ENCODE results near the gene STAM. TPM values are rescaled to one million over a fixed set of nuclear protein-coding genes. Genes with fewer than 3 reads are reported as not detected.

STAM gene
- total RNA-seq, 1 experiment from 2014 or later, result 29.3 TPM

DNA sequence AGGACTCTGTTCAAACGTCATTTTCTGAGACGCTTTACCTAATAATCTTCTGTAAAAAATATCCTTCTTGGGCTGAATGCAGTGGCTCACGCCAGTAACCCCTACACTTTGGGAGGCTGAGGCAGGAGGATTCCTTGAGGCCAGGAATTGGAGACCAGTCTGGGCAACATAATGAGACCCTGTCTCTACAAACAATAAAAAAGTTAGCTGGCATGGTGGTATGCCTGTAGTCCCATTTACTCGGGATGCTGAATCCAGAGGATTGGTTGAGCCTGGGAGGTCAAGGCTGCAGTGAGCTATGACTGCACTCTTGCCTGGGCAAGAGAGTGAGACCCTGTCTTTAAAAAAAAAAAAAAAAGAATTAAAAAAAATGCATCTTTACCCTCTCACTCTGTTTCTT, 5.1 kb downstream of the STAM start:
- Histone ChIP-seq H2BK120ac (ENCODE audit: low read depth, low read length, poor library complexity, severe bottlenecking) (no peak overlapping the region), H2AK5ac (ENCODE audit: insufficient read length, low read length) (no peak overlapping the region), H3K23me2 (ENCODE audit: insufficient read length, low read depth, low read length, poor library complexity, severe bottlenecking) (peaks cover 7% of the 10 kb centered on the region), H3K27me3 (ENCODE audit: insufficient read depth, low read length) (no peaks in the 10 kb centered on the region), H4K8ac (replicated peaks; ENCODE audit: insufficient read length, low read depth, low read length) (no peak overlapping the region), H3K4me1 (ENCODE audit: insufficient read depth, low read length) (peaks cover 3% of the 10 kb centered on the region; the same call in 1 of the 2 replicates), H3T11ph (ENCODE audit: low read length) (no peak overlapping the region), H3K79me1 (ENCODE audit: insufficient read depth, low read depth, low read length, poor library complexity, severe bottlenecking) (peaks cover 11% of the 10 kb centered on the region), H4K5ac (ENCODE audit: insufficient read length, low read depth, low read length) (no peak overlapping the region), H3K56ac (ENCODE audit: insufficient read length, low read depth, low read length) (no peak overlapping the region), H3K23ac (ENCODE audit: insufficient read length, low read depth, low read length) (no peak overlapping the region), H2BK20ac (ENCODE audit: low read depth, low read length, poor library complexity, severe bottlenecking) (no peak overlapping the region), H3K18ac (ENCODE audit: insufficient read length, low read depth, low read length) (no peak overlapping the region), H3K9me3 (ENCODE audit: control insufficient read depth, low read depth, low read length) (peaks cover 13% of the 10 kb centered on the region), H2BK15ac (ENCODE audit: low read depth, low read length) (no peak overlapping the region), H3K27ac (ENCODE audit: insufficient read length, low read depth, low read length) (no peak overlapping the region), H3K79me2 (ENCODE audit: insufficient read depth, low read length) (peaks cover 43% of the 10 kb centered on the region), H2BK12ac (ENCODE audit: insufficient read length, low read depth, low read length) (no peak overlapping the region), H3K9ac (ENCODE audit: extremely low read depth, insufficient read length, low read length) (no peak overlapping the region), H3K4ac (ENCODE audit: low read depth, low read length) (no peak overlapping the region), H4K20me1 (ENCODE audit: control insufficient read depth, insufficient read depth, insufficient read length) (no peaks in the 10 kb centered on the region), H3K4me2 (ENCODE audit: insufficient read depth, insufficient read length, low read length) (no peak overlapping the region), H2BK5ac (ENCODE audit: insufficient read length, low read length) (no peak overlapping the region), H2AFZ (ENCODE audit: low read length) (no peak overlapping the region), H3K14ac (ENCODE audit: insufficient read depth, low read length) (no peak overlapping the region), H4K91ac (ENCODE audit: insufficient read length, low read depth, low read length) (no peak overlapping the region)
- Mint-ChIP-seq H3K27me3 (ENCODE audit: low read depth) (no peaks in the 10 kb centered on the region), H3K27ac (no peak overlapping the region), H3K4me3 (no peak overlapping the region), H3K4me1 (peaks cover 33 to 45% of the 10 kb centered on the region in 2 experiments), H3K36me3 (ENCODE audit: insufficient read depth in 1 of 3, low read depth in 3 of 3) (peaks cover 28 to 35% (median 34%) of the 10 kb centered on the region in 3 experiments), H3K9me3 (peaks cover 15 to 22% of the 10 kb centered on the region in 2 experiments)
- no CpG with 5 or more reads among the region's 4 CpGs for WGBS (ENCODE audit: extremely low coverage, insufficient read length, low lambda C conversion rate)
- TF ChIP-seq, protein P1, sequence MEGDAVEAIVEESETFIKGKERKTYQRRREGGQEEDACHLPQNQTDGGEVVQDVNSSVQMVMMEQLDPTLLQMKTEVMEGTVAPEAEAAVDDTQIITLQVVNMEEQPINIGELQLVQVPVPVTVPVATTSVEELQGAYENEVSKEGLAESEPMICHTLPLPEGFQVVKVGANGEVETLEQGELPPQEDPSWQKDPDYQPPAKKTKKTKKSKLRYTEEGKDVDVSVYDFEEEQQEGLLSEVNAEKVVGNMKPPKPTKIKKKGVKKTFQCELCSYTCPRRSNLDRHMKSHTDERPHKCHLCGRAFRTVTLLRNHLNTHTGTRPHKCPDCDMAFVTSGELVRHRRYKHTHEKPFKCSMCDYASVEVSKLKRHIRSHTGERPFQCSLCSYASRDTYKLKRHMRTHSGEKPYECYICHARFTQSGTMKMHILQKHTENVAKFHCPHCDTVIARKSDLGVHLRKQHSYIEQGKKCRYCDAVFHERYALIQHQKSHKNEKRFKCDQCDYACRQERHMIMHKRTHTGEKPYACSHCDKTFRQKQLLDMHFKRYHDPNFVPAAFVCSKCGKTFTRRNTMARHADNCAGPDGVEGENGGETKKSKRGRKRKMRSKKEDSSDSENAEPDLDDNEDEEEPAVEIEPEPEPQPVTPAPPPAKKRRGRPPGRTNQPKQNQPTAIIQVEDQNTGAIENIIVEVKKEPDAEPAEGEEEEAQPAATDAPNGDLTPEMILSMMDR (conservative IDR thresholded peaks at IDR 0.05), result no peak
- DNase-seq, result no peak

Measured in H9 (cell line).